HepG2 (cell line): ENCODE measurements around the gene CAMSAP2. TPM values are rescaled to one million over a fixed set of nuclear protein-coding genes. Genes with fewer than 3 reads are reported as not detected.

Experiments used
- ATAC-seq: fragments of 200-7000 bp; cut with Tn5 transposase; 3 replicates; pipeline ENCODE4 v1.9.1; 2020; ENCODE audit warnings: mild to moderate bottlenecking, moderate library complexity
- BruUV-seq: library from RNA; stranded (reverse); fragments of 400-500 nt; replicated peaks from 2 replicates; lab custom pipeline; 2021; lab: Mats Ljungman, UMichigan
- CTCF ChIA-PET: fragments of 300-600 bp; formaldehyde crosslinking; extraction: SDS; loops from one replicate; lab custom pipeline; 2021; ENCODE audit warnings: low total read pairs, inconsistent platforms, low intra/inter-chr PET ratio; lab: Yijun Ruan, JAX
- POLR2A ChIA-PET: fragments of 350-600 bp; sonication (Branson Sonifier 250); formaldehyde crosslinking; loops from one replicate; lab custom pipeline; 2020; ENCODE audit warnings: antibody characterized with exemption, inconsistent platforms; lab: Yijun Ruan, JAX
- DNase-seq: peaks from one replicate; pipeline ENCODE4 v3.0.0-alpha.2; 2015; ENCODE audit warnings: low spot score
- FAIRE-seq: peaks from 3 replicates; lab custom pipeline; 2011; peaks lifted over from hg19 to GRCh38; lab: Jason Lieb, UNC
- H2AFZ ChIP-seq: one replicate; pipeline ENCODE4 v1.6.1; 2011; ENCODE audit warnings: low read length, inconsistent platforms
- H3K27ac ChIP-seq: fragments of 300-600 bp; 3 replicates; pipeline ENCODE4 v1.8.0; 2011; ENCODE audit warnings: mixed run types, mild to moderate bottlenecking, mixed read lengths, low read length, inconsistent platforms; ENCODE audit not compliant: insufficient read depth; ENCODE audit errors: extremely low read length
- H3K27me3 ChIP-seq, 2 experiments: fragments of 200-600 bp in 1 of 2; 2 replicates in 1 of 2; 3 replicates in 1 of 2; pipeline versions ENCODE4 v1.6.0 to v1.8.0; 2011; ENCODE audit warnings: low read length in 2 of 2, mild to moderate bottlenecking in 2 of 2, moderate library complexity in 2 of 2, inconsistent platforms in 1 of 2; ENCODE audit not compliant: insufficient read depth in 2 of 2, control insufficient read depth in 1 of 2
- H3K36me3 ChIP-seq, 2 experiments: fragments of 200-600 bp in 1 of 2; replicated peaks in 1 of 2; 2 replicates in 1 of 2; 3 replicates in 1 of 2; pipeline versions ENCODE4 v1.5.1 to v1.8.0; 2011; ENCODE audit warnings: low read length in 2 of 2, inconsistent platforms in 1 of 2; ENCODE audit not compliant: insufficient read depth in 2 of 2, control insufficient read depth in 1 of 2
- H3K4me1 ChIP-seq: 2 replicates; pipeline ENCODE4 v1.5.1; 2012; ENCODE audit warnings: low read length, inconsistent platforms; ENCODE audit not compliant: insufficient read depth
- H3K4me2 ChIP-seq: 2 replicates; pipeline ENCODE4 v1.6.0; 2011; ENCODE audit warnings: low read depth, low read length, inconsistent platforms
- H3K4me3 ChIP-seq, 3 experiments: fragments of 200-600 bp in 1 of 3; sonication (generic), shearing (Covaris generic) in 1 of 3; replicated peaks in 1 of 3; 2 replicates each; pipeline ENCODE4 v1.5.1; 2011 to 2016; ENCODE audit warnings: low read length in 3 of 3, inconsistent platforms in 2 of 3, low read depth in 2 of 3, mild to moderate bottlenecking in 2 of 3, control low read depth in 1 of 3, mixed read lengths in 1 of 3; ENCODE audit not compliant: insufficient read depth in 1 of 3
- H3K79me2 ChIP-seq: one replicate; pipeline ENCODE4 v1.6.1; 2011; ENCODE audit warnings: low read length, inconsistent platforms; ENCODE audit not compliant: insufficient read depth
- H3K9ac ChIP-seq: 2 replicates; pipeline ENCODE4 v1.6.0; 2011; ENCODE audit warnings: mild to moderate bottlenecking, low read depth, low read length, inconsistent platforms; ENCODE audit not compliant: insufficient read depth
- H3K9me3 ChIP-seq: 2 replicates; pipeline ENCODE4 v1.5.1; 2012; ENCODE audit warnings: mild to moderate bottlenecking, low read length
- H4K20me1 ChIP-seq: 2 replicates; pipeline ENCODE4 v1.6.0; 2011; ENCODE audit warnings: inconsistent platforms, mild to moderate bottlenecking, low read length, moderate library complexity; ENCODE audit not compliant: insufficient read depth
- ETV5 ChIP-seq: IDR thresholded peaks from 2 replicates; pipeline ENCODE4 v1.6.1; 2018; ENCODE audit warnings: missing biosample characterization, missing genetic modification reagents, inconsistent platforms, borderline replicate concordance
- POGZ ChIP-seq: sonication (generic); formaldehyde crosslinking; IDR thresholded peaks from 2 replicates; pipeline ENCODE4 v1.4.0; 2020; ENCODE audit warnings: mild to moderate bottlenecking, missing genetic modification reagents
- SMAD1 ChIP-seq: sonication (generic); formaldehyde crosslinking; IDR thresholded peaks from 2 replicates; pipeline ENCODE4 v1.4.0; 2020; ENCODE audit warnings: missing genetic modification reagents, low read depth, mild to moderate bottlenecking, borderline replicate concordance
- STAG1 ChIP-seq: sonication (generic); formaldehyde crosslinking; IDR thresholded peaks from 2 replicates; pipeline ENCODE4 v1.4.0; 2020; ENCODE audit warnings: missing genetic modification reagents
- ZBTB26 ChIP-seq: IDR thresholded peaks from 2 replicates; pipeline ENCODE4 v1.6.1; 2016; ENCODE audit warnings: missing compliant biosample characterization, missing genetic modification reagents, borderline replicate concordance
- ZBTB4 ChIP-seq: sonication (generic); formaldehyde crosslinking; IDR thresholded peaks from 2 replicates; pipeline ENCODE4 v1.4.0; 2020; ENCODE audit warnings: missing genetic modification reagents, mild to moderate bottlenecking, borderline replicate concordance
- ZHX1 ChIP-seq: sonication (generic); formaldehyde crosslinking; IDR thresholded peaks from 2 replicates; pipeline ENCODE4 v1.8.1; 2022; ENCODE audit warnings: low read depth, mild to moderate bottlenecking, missing genetic modification reagents
- ZNF672 ChIP-seq: sonication (generic); formaldehyde crosslinking; IDR thresholded peaks from 2 replicates; pipeline ENCODE4 v1.8.1; 2022; ENCODE audit warnings: missing genetic modification reagents
- ZNF740 ChIP-seq: sonication (generic); formaldehyde crosslinking; IDR thresholded peaks from 2 replicates; pipeline ENCODE4 v1.4.0; 2020; ENCODE audit warnings: missing genetic modification reagents
- ZNF776 ChIP-seq: sonication (generic); formaldehyde crosslinking; IDR thresholded peaks from 2 replicates; pipeline ENCODE4 v1.4.0; 2020; ENCODE audit warnings: mild to moderate bottlenecking, missing genetic modification reagents
- WGBS: methylation state at CpG from one replicate; pipeline ENCODE4 v1.1.6; 2017; ENCODE audit warnings: low lambda C conversion rate; 5-methylcytosine and 5-hydroxymethylcytosine counted together
- in situ Hi-C: cut with HindIII; loops from 2 replicates; pipeline ENCODE4 v1.10.0; 2017; ENCODE audit warnings: low pct_unique_long_range_greater_than_20kb; ENCODE audit not compliant: extremely low pct_ligation_motif_present
- intact Hi-C: fragments of 100-400 bp; cut with micrococcal nuclease; formaldehyde crosslinking; loops from one replicate; pipeline ENCODE4 v1.10.0; 2022; ENCODE audit not compliant: unreplicated experiment
- polyA plus RNA-seq, 8 experiments: library from polyadenylated mRNA; depleted of rRNA in 3 of 8; stranded (reverse) in 7 of 8; unstranded in 1 of 8; fragments of >200 nt; fragmentation: Illumina TruSeq in 4 of 8; extraction: Trizol in 4 of 8; gene quantifications; 2 replicates each; pipeline versions ENCODE4 v1.2.1 to v1.2.3, GENCODE V29; 2011 to 2016; ENCODE audit warnings: low read depth in 4 of 8, missing spikeins in 1 of 8, mixed read lengths in 1 of 8; ENCODE audit not compliant: insufficient read depth in 1 of 8
- total RNA-seq, 5 experiments: library from RNA; depleted of rRNA; stranded (reverse); fragments of >200 nt; fragmentation: Illumina TruSeq; extraction: Trizol; gene quantifications; 2 replicates each; pipeline ENCODE4 v1.2.3, GENCODE V29; 2016; ENCODE audit warnings: low read depth in 1 of 5
- TF ChIP-seq, protein P1 (sequence below): IDR thresholded peaks from 2 replicates; pipeline ENCODE4 v1.4.0; 2020; ENCODE audit warnings: mild to moderate bottlenecking, missing genetic modification reagents

Gene CAMSAP2
- total and polyA plus RNA-seq, 2 of the 13 experiments (the other 11 are each of a cell fraction or from before 2014, with no cell fraction given), result 3.4 to 8.2 TPM

DNA sequence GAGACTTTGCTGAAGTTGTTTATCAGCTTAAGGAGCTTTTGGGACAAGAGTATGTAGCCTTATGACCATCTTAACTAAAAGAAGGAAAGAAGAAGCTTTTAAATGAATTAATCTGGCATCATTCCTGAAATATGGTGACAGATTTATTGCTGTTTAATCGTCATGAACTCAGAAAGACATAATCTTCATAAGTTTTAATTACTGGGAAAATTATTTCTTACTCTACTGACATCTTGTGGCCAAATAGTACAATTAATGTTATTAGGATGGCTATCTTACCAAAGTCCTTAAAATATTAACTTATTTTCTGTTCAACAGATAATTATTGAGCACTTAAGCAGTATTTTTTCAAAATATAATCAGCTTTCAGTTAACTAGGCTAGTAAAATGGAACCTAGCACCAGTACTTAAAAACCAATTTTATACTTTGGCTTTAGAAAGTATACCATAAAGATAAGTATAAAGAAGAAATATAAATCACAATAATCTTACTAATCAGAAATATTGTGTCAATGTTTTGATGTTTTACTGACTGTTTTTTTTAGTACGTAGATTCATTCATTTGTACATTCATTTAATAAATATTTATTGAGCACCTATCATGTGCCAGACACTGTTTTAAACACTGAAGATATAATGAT is 99.4 kb downstream of the CAMSAP2 start:
- ATAC-seq (no peak), DNase-seq (no peak), FAIRE-seq (no peak)
- no peaks in the 10 kb centered on the region for H4K20me1 ChIP-seq
- intact Hi-C loops, result loop anchor here (1.0 kb wide), 1 partner anchor 279 kb away; no protein-coding TSS in a partner anchor
- no peaks in the 10 kb centered on the region for H3K4me1 ChIP-seq
- no peak overlapping the region for H2AFZ ChIP-seq
- WGBS, result 71% methylated on average over 2 of the region's 2 CpGs
- H3K4me2 ChIP-seq, result no peak overlapping the region
- H3K36me3 ChIP-seq, result peaks cover 1 to 5% of the 10 kb centered on the region in 2 experiments; a peak in 3 of 5 replicates
- ChIA-PET POLR2A (no interaction called here), CTCF (interaction anchor here (0.7 to 1.1 kb wide), 2 partner anchors 216 to 279 kb away, joined by 4 to 5 read pairs; no protein-coding TSS in a partner anchor)
- in situ Hi-C loops, result no loop called here
- H3K9ac ChIP-seq, result no peak overlapping the region
- no peak overlapping the region for H3K27ac ChIP-seq
- no peaks in the 10 kb centered on the region for H3K9me3 ChIP-seq
- no peak overlapping the region for H3K4me3 ChIP-seq
- no TSS peak for BruUV-seq
- no peaks in the 10 kb centered on the region for H3K79me2 ChIP-seq
- H3K27me3 ChIP-seq, result no peaks in the 10 kb centered on the region
- TF ChIP-seq ZNF672 (CRISPR knock-in tag) (no peak), ZNF740 (CRISPR knock-in tag) (no peak), ZBTB26 (CRISPR knock-in tag) (no peak), STAG1 (CRISPR knock-in tag) (peak; percentile 48), ETV5 (CRISPR knock-in tag) (no peak), POGZ (no peak), ZNF776 (CRISPR knock-in tag) (no peak), ZHX1 (CRISPR knock-in tag) (no peak), ZBTB4 (CRISPR knock-in tag) (no peak), SMAD1 (no peak)
- TF ChIP-seq, protein P1, sequence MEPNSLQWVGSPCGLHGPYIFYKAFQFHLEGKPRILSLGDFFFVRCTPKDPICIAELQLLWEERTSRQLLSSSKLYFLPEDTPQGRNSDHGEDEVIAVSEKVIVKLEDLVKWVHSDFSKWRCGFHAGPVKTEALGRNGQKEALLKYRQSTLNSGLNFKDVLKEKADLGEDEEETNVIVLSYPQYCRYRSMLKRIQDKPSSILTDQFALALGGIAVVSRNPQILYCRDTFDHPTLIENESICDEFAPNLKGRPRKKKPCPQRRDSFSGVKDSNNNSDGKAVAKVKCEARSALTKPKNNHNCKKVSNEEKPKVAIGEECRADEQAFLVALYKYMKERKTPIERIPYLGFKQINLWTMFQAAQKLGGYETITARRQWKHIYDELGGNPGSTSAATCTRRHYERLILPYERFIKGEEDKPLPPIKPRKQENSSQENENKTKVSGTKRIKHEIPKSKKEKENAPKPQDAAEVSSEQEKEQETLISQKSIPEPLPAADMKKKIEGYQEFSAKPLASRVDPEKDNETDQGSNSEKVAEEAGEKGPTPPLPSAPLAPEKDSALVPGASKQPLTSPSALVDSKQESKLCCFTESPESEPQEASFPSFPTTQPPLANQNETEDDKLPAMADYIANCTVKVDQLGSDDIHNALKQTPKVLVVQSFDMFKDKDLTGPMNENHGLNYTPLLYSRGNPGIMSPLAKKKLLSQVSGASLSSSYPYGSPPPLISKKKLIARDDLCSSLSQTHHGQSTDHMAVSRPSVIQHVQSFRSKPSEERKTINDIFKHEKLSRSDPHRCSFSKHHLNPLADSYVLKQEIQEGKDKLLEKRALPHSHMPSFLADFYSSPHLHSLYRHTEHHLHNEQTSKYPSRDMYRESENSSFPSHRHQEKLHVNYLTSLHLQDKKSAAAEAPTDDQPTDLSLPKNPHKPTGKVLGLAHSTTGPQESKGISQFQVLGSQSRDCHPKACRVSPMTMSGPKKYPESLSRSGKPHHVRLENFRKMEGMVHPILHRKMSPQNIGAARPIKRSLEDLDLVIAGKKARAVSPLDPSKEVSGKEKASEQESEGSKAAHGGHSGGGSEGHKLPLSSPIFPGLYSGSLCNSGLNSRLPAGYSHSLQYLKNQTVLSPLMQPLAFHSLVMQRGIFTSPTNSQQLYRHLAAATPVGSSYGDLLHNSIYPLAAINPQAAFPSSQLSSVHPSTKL (CRISPR knock-in tag), result no peak
